ENCODE data around the gene CHST1.

Gene CHST1

GRCh38 chr11:45673441-45673840, 8.0 kb upstream of the CHST1 start:
- no peak for TF ChIP-seq CTCF (IDR thresholded peaks at IDR 0.05; ENCODE audit: low read depth, low read length)
- no peak overlapping the region for H3K4me3 ChIP-seq (ENCODE audit: low read depth, low read length)
- no peak for DNase-seq
- H3K9me3 ChIP-seq (ENCODE audit: severe bottlenecking): no peaks in the 10 kb centered on the region
- no peak overlapping the region for H3K27ac ChIP-seq
- H3K36me3 ChIP-seq: no peaks in the 10 kb centered on the region
- no peaks in the 10 kb centered on the region for H3K27me3 ChIP-seq (ENCODE audit: insufficient read depth, low read depth, severe bottlenecking)

GRCh38 chr11:45672593-45672992, 7.2 kb upstream of the CHST1 start:
- no peak overlapping the region for H3K4me3 ChIP-seq (ENCODE audit: low read depth, low read length)
- H3K27me3 ChIP-seq (ENCODE audit: insufficient read depth, low read depth, severe bottlenecking): no peaks in the 10 kb centered on the region
- H3K9me3 ChIP-seq (ENCODE audit: severe bottlenecking): no peaks in the 10 kb centered on the region
- H3K27ac ChIP-seq: no peak overlapping the region
- no peak for DNase-seq
- TF ChIP-seq CTCF (IDR thresholded peaks at IDR 0.05; ENCODE audit: low read depth, low read length): no peak
- H3K36me3 ChIP-seq: no peaks in the 10 kb centered on the region

GRCh38 chr11:45671246-45672171, 6.1 kb upstream of the CHST1 start:
- H3K9me3 ChIP-seq (ENCODE audit: severe bottlenecking): no peaks in the 10 kb centered on the region

GRCh38 chr11:45670386-45671135, 5.1 kb upstream of the CHST1 start:
- Histone ChIP-seq H3K9me3 (ENCODE audit: severe bottlenecking) (no peaks in the 10 kb centered on the region), H3K4me3 (ENCODE audit: low read depth, low read length) (no peak overlapping the region), H3K27ac (no peak overlapping the region), H3K27me3 (ENCODE audit: insufficient read depth, low read depth, severe bottlenecking) (no peaks in the 10 kb centered on the region), H3K36me3 (no peaks in the 10 kb centered on the region)
- no peak for DNase-seq
- TF ChIP-seq CTCF (IDR thresholded peaks at IDR 0.05; ENCODE audit: low read depth, low read length): no peak

More at GRCh38 chr11:45671246-45672171, 6.1 kb upstream of the CHST1 start:
- Histone ChIP-seq H3K27me3 (ENCODE audit: insufficient read depth, low read depth, severe bottlenecking) (no peaks in the 10 kb centered on the region), H3K4me3 (ENCODE audit: low read depth, low read length) (no peak overlapping the region), H3K27ac (no peak overlapping the region), H3K36me3 (no peaks in the 10 kb centered on the region)
- peak; percentile 70 for DNase-seq
- TF ChIP-seq CTCF (IDR thresholded peaks at IDR 0.05; ENCODE audit: low read depth, low read length): peak; percentile 59

GRCh38 chr11:45669956-45670355, 4.5 kb upstream of the CHST1 start:
- Histone ChIP-seq H3K27me3 (ENCODE audit: insufficient read depth, low read depth, severe bottlenecking) (no peaks in the 10 kb centered on the region), H3K4me3 (ENCODE audit: low read depth, low read length) (no peak overlapping the region), H3K9me3 (ENCODE audit: severe bottlenecking) (no peaks in the 10 kb centered on the region), H3K27ac (no peak overlapping the region), H3K36me3 (no peaks in the 10 kb centered on the region)
- DNase-seq: no peak
- TF ChIP-seq CTCF (IDR thresholded peaks at IDR 0.05; ENCODE audit: low read depth, low read length): no peak

All from WERI-Rb-1 (cell line).